ENCODE results near the gene MRPL52.
"Not testable (repeated sequence)": the region's sequence is repeated elsewhere in the genome, so short reads cannot be mapped to it uniquely, and the experiment has no call there.

The MRPL52 gene

DNA sequence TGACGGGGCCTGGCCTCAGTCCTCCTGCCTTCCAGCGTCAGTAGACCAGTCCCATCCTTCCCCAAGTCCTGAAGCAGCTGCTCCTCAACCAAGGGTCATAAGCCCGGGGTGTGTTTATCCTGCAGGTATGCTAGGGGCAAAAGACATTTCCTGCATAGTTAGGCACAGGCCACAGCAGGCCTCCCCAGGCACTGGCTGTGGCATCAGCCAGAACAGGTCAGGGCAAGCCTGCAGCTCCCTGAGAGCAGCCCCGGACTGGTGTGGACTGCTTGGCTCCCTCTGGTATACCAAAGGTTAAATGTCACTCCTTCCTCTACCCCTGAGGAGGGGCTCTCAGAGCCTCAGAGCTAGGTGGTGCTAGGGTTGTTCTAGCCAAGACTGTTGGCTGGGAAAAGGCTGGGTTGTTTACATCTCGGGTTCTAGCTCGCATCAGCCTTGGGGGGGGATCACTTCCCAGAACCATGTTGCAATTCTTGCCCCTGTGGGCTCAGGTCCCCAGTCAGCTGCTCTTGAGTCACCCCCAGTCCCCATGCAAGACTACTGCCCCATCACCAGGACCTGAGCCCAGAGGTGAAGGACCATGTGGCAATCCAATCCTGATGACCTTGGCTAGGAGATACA, 9.6 kb downstream of the MRPL52 start:
- DNase-seq = no peak

DNA sequence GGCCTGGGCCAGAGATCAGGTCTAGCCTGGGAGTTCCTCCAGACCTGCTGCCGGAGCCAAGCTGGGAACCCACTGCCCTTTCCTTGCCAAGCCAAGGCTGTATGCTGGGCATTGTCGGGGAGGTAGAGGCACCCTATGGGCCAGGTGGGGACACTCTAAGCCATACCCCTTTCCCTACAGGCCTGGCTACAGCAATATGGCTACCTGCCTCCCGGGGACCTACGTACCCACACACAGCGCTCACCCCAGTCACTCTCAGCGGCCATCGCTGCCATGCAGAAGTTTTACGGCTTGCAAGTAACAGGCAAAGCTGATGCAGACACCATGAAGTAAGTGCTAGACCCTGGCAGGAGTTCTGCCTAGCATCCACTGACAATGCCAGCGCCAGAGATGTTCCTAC, 11.6 kb downstream of the MRPL52 start:
- DNase-seq = no peak

DNA sequence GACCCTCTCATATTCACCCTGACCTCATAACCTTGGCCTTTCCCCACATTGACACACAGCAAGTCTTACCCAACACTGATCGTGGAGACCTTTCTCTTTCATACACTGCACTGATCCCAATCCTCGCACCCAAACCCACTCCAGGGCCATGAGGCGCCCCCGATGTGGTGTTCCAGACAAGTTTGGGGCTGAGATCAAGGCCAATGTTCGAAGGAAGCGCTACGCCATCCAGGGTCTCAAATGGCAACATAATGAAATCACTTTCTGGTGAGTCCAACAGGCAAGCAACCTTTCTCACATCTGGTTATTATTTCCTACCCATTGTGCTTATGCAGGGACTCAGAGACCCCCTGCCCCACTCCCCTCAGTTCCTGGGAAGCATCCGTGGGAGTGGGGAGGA, 12.1 kb downstream of the MRPL52 start:
- DNase-seq = no peak

DNA sequence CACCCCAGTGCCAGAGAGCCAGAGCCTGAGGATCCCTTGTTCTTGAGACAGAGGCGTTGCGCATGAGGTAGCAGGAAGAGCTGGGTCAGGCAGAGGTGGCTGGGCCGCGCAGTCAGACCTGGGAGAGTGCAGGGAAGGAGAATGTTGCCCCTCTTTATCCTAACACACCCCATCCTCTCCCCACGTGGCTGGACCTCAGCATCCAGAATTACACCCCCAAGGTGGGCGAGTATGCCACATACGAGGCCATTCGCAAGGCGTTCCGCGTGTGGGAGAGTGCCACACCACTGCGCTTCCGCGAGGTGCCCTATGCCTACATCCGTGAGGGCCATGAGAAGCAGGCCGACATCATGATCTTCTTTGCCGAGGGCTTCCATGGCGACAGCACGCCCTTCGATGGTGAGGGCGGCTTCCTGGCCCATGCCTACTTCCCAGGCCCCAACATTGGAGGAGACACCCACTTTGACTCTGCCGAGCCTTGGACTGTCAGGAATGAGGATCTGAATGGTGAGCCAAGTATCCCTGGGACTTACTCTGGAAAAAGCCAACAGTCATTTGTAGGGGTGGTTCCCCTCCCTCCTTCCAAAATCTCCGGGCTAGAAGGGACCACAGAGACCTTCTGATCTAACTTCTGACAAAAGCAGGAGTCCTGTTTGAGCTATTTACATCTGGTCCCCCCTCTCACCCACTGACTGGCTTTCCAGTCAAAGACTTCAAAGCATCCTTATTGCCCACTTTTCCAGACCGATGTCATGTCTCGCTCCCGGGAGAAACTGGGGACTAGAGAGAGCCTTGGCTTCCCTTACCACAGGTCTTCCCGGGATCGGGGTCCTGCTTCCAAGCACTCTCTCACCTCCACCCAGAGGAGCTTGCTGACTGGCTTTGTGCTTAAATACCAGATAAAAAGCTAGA, 12.8 kb downstream of the MRPL52 start:
- no peak for DNase-seq

DNA sequence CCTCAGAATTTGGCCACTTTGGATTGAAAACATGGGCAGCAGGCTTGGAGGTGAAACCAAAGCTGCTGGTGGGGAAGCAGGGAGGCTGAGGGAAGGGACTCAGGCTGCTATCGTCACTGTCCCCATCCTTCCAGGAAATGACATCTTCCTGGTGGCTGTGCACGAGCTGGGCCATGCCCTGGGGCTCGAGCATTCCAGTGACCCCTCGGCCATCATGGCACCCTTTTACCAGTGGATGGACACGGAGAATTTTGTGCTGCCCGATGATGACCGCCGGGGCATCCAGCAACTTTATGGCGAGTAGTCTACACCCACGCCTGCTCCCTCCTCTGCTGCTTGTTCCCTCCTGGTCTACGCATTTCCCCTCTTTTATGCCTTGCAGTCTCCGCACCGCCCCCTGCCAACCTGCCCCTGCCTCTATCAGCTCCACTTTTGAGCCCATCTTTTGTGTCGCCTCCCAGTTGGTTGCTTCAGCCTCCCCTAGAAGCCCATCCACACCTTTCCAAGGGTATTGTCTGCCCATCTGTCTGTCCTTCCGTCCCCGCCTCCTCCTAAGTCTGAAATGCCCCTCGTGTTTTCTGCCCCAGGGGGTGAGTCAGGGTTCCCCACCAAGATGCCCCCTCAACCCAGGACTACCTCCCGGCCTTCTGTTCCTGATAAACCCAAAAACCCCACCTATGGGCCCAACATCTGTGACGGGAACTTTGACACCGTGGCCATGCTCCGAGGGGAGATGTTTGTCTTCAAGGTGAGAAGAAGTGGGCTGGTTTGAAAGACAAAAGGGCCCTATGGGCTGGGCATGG, 13.6 kb downstream of the MRPL52 start:
- DNase-seq = no peak

DNA sequence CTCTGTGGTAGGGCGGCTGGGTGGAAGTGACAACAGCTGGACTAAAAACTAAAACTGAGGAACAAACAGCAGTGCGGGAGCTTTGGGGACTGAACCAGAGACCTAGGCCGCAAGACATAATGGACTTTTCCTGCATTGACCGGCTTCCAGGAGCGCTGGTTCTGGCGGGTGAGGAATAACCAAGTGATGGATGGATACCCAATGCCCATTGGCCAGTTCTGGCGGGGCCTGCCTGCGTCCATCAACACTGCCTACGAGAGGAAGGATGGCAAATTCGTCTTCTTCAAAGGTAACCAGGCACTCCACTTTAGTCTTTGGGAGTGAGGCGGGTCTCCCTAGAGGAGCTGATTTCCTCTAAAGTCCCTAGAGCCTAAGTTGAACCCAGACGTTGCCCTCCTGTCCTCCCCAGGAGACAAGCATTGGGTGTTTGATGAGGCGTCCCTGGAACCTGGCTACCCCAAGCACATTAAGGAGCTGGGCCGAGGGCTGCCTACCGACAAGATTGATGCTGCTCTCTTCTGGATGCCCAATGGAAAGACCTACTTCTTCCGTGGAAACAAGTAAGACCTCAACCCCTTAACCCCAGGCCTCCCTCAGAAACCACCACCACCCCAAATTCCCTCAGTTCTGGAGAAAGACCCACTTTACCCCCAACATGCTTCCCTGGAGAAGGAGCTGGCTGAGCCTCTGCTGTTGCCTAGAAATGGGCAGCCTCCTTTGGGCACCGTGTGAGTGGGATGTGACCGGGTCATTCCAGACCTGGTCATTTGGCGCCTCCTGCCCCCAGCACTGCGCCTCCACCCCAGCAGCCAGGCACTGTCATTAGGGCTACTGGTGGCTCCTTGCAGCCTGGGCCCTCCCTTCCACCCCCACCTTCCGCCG, 14.8 kb downstream of the MRPL52 start:
- no peak for DNase-seq

DNA sequence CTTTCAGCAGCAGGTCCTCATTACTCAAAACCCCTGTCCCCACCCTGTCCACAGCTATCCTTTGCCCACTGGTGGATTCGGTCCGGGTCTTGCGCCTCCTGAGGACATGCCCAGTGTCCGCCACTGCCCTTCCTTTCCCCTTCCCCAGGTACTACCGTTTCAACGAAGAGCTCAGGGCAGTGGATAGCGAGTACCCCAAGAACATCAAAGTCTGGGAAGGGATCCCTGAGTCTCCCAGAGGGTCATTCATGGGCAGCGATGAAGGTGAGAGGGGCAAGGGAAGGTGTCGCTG, 15.4 kb downstream of the MRPL52 start:
- DNase-seq = no peak

DNA sequence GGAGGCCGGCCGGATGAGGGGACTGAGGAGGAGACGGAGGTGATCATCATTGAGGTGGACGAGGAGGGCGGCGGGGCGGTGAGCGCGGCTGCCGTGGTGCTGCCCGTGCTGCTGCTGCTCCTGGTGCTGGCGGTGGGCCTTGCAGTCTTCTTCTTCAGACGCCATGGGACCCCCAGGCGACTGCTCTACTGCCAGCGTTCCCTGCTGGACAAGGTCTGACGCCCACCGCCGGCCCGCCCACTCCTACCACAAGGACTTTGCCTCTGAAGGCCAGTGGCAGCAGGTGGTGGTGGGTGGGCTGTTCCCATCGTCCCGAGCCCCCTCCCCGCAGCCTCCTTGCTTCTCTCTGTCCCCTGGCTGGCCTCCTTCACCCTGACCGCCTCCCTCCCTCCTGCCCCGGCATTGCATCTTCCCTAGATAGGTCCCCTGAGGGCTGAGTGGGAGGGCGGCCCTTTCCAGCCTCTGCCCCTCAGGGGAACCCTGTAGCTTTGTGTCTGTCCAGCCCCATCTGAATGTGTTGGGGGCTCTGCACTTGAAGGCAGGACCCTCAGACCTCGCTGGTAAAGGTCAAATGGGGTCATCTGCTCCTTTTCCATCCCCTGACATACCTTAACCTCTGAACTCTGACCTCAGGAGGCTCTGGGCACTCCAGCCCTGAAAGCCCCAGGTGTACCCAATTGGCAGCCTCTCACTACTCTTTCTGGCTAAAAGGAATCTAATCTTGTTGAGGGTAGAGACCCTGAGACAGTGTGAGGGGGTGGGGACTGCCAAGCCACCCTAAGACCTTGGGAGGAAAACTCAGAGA, 16.3 kb downstream of the MRPL52 start:
- DNase-seq = no peak

DNA sequence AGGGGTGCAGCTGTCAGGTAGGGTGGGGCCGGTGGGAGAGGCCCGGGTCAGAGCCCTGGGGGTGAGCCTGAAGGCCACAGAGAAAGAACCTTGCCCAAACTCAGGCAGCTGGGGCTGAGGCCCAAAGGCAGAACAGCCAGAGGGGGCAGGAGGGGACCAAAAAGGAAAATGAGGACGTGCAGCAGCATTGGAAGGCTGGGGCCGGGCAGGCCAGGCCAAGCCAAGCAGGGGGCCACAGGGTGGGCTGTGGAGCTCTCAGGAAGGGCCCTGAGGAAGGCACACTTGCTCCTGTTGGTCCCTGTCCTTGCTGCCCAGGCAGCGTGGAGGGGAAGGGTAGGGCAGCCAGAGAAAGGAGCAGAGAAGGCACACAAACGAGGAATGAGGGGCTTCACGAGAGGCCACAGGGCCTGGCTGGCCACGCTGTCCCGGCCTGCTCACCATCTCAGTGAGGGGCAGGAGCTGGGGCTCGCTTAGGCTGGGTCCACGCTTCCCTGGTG, 17.2 kb downstream of the MRPL52 start:
- DNase-seq = no peak

DNA sequence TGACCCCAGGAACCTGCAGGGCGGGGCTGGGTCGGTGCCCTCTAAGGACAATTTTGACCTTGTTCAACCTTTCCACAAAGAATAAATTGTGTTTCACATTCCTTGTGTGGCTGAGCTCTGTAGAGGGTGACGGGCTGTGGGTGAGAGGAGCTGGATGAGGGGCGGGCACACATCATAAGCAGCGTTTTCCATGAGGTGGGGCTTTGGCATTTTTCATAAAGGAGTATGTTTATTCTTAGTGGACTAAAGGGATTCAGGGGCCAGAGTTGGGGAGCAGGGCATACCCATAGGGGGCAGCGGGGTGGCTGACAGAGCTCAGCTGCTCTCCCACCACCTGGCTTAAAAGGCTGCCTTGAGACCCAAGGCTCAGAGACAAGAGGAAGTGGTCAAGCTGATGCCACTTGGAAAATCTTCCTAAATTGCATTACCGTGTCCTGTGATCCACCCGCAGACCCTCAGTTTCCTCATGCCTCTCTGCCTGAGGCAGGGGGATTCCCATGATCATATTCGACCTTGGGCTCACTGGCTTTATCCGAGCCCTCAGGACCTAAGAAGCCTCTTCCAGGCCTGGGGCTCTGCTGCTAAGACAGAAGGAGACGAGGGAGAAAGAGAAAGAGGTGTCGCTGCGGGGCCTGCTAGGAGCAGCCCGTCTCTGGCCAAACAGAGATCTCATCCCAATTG, 18.1 kb downstream of the MRPL52 start:
- DNase-seq = no peak

DNA sequence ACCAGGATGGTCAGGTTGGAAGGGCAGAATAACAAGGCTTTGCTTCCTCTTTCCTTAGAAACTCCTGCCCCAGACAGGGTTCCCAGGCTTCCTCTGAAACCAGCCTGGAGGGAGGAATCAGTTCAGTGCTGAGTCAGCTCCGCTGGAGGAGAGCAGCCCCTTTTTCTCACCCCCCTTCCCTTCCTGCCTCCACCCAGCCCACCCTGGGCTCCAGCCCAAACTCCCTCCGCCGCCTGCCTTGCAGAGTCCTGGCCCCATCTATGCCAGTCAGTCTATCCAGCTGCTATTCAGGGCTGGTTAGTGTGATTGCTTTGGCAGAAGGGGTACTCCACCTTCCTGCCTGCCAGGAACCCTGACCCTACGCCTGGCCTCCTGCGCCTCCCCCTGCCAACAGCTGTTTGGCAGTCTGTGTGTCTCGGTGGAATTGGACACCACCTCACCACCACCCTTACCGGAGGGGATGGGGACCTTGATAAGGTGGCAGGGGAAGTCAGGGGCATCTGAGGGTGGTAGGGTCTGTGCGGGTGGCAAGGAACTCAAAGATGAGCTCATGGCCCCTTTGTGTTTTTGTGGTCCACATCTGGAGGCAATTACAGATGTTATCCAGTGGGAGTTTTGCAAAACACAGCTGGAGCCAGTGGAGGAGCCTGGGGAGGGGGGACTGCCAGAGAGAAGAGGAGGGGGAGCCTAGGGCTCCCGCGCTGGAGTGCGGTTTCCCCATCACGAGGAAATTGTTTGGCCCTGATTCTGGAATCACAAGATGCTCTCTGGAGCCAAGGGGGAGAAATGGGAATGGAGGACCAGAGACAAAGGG, 18.9 kb downstream of the MRPL52 start:
- DNase-seq = no peak

DNA sequence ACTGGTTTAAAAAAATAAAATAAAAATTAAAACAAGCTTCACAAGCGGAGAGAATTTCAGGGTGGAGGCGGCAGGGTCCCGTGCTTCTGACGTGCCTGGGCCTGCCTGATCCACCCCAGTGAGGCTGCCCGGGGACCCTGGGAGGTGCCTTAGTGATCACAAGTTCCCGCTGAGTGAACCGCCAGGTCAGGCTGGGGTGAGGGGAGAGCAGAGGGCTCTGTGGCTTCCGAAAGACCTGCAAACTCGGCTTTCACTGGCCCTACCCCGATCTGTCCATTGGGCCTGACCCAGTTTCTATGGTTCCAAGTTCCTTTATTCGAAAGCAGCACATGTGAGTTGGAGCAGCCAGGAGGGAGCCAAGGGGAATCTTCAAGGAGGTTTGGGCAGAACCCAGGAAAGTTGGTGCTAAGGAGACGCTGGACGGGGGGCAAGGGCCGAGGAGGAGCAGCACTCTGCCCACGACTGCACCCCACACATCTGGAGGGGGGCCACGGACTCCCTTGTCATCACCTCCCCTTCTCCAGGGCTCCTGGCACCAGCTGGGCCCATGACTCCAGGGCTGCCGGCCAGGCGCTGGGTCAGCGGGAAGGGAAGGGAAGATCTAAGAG, 19.6 kb downstream of the MRPL52 start:
- no peak for DNase-seq

DNA sequence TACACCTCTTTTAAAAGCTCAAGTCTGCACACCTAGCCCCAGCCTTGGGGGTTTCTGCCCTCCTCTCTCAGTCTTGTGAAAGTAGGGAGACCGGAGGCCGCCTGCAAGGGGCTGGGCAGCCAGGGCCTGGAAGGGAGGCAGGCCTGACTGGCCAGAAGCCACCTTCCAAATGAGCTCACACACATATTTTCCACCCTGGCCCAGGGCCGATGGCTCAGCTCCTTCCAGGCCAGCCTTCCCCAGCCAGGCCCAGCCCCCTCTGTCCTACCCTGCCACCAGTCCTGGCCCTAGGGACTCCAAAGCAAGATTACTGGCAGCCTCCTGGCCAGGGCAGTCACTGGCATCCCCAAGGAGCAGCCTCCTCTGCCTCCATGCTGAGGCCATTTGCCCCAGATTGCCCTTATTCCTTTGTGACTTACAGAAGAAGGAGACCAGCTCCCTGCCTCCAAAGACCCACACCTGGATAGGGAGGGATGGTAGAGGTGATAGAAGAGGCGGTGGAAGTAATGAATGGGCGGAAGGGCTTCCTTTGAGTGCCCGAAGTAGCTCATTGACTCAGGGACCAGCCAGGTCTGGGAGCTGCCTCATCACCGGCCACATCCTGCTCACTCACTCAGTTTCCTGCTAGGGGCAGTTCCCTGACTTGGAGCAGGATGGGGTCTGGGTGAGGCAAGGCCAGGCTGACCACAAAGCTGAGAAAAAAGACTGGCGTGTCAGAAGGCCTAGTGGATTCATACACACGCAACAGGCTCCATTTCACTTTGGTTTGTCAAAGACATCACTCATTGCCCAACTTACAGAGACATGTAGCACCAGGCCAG, 21.5 kb downstream of the MRPL52 start:
- no peak for DNase-seq

DNA sequence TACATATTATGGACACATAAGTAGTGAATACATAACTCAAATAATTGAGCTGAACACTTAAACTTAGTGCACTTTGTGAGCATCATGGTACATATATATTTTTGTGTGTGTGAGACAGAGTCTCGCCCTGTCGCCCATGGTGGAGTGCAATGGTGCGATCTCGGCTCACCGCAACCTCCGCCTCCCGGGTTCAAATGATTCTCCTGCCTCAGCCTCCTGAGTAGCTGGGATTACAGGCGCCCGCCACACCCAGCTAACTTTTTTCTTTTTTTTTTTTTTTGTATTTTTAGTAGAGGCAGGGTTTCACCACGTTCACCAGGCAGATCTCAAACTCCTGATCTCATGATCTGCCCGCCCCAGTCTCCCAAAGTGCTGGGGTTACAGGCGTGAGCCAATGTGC, 22.5 kb downstream of the MRPL52 start:
- not testable (repeated sequence) for DNase-seq

DNA sequence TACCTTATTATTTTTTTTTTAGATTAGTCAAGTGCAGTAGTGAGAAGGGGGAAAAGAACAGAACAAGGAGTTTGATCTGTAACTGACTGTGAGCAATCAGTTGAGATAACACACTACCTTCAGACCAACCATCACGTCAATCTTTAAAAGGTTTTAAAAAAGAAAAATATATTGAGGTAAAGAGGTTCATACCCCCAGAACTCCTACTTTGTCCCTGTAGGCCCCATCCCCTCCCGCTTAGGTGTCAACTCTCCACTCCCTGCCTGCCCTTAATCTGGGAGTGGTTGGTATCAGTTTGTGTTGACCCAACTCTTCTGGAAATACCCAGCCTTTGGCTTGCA, 22.9 kb downstream of the MRPL52 start:
- no peak for DNase-seq

DNA sequence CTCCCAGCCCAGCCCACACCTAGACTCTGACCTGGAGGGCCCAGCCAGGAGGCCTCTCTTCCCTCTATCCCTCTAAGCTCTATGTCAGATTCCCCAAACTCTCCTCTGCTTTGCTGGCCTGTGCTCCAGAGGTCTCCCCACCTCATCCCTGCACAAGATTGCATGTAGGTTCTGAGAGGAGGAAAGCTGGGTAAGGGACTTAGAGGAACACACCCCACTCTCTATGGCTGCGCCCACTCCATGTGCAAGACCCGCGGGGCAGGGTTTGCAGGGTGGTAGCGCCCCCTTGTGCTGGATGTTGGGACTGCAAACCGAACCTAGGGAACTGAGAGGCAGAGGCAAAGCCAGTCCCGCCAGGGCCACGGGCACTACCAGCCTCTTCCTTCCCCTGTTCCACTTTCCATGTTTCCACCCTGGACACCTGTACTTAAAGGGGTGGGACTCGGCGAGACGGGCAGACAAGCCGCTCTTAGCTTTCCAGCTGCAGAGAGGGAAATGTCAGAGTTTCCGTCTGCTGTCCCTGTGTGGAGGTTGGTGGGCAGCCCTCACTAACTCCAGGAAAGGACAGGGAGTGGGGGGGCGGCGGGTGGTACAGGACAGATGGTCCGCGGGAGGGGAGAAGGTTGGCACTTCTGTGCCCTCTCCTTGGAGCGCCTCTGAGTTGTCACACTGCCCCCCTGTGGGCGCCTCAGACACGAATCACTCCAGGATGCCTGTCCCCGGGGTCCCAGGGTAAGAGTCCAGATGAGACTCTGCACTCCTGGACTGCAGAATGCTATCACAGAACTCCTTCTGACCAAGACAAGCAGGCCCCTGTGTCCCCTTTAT, 23.5 kb downstream of the MRPL52 start:
- DNase-seq = peak; percentile 24

DNA sequence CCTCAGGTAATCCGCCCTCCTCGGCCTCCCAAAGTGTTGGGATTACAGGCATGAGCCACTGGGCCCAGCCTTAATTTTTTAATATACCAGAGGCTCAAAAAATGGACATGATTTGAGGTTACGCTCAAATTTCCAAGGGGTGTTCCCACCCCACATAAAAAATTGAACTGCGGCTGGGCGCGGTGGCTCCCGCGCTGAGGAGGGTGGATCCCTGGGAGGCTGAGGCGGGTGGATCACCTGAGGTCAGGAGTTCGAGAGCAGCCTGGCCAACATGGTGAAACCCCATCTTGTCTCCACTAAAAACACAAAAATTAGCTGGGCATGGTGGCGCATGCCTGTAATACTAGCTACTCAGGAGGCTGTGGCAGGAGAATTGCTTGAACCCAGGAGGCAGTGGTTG, 24.6 kb downstream of the MRPL52 start:
- not testable (repeated sequence) for DNase-seq
